ENCODE data around the gene ARNT2.
A peak's percentile ranks its signal among the peaks of the same experiment; 100 is the strongest.
"Not testable (repeated sequence)": the region's sequence is repeated elsewhere in the genome, so short reads cannot be mapped to it uniquely, and the experiment has no call there.

ARNT2 gene

DNA sequence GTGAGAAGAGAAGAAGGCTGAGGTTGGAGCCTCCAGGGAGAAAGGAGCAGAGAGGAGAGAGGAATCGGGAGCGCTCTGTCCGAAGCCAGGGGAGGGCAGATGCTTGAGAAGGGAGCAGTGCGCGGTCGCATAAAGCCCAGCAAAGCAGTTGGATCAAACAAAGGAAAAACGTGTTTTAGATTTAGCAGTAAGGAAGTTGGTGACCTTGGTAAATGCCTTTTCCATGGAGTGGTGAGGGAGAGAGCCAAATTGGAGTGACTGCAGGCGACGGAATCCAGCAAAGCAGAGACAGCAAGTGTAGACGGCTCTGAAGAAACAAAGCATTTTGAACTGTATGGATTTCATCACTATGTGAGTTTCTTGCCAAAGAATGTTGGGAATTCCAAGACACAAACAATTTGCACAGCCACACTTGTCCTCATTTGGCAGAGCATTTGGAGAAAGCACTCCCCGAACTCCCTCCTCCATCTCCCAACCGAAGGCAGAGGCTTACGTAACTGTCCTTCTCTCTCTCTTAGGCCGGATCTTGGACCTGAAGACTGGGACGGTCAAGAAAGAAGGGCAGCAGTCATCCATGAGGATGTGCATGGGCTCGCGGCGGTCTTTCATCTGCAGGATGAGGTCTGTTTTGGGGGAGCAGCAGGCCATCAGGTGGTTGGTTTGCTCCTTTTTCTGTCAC, 103.6 kb downstream of the ARNT2 start:
- H3K27me3 ChIP-seq = no peaks in the 10 kb centered on the region
- H3K4me1 ChIP-seq = no peaks in the 10 kb centered on the region
- no peak for DNase-seq
- H3K9me3 ChIP-seq = no peaks in the 10 kb centered on the region
- H3K4me3 ChIP-seq (ENCODE audit: low read depth, low read length) = no peak overlapping the region
- H3K36me3 ChIP-seq = no peaks in the 10 kb centered on the region
- TF ChIP-seq, protein P1, sequence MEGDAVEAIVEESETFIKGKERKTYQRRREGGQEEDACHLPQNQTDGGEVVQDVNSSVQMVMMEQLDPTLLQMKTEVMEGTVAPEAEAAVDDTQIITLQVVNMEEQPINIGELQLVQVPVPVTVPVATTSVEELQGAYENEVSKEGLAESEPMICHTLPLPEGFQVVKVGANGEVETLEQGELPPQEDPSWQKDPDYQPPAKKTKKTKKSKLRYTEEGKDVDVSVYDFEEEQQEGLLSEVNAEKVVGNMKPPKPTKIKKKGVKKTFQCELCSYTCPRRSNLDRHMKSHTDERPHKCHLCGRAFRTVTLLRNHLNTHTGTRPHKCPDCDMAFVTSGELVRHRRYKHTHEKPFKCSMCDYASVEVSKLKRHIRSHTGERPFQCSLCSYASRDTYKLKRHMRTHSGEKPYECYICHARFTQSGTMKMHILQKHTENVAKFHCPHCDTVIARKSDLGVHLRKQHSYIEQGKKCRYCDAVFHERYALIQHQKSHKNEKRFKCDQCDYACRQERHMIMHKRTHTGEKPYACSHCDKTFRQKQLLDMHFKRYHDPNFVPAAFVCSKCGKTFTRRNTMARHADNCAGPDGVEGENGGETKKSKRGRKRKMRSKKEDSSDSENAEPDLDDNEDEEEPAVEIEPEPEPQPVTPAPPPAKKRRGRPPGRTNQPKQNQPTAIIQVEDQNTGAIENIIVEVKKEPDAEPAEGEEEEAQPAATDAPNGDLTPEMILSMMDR (IDR thresholded peaks at IDR 0.05; ENCODE audit: low read depth, low read length) = no peak

DNA sequence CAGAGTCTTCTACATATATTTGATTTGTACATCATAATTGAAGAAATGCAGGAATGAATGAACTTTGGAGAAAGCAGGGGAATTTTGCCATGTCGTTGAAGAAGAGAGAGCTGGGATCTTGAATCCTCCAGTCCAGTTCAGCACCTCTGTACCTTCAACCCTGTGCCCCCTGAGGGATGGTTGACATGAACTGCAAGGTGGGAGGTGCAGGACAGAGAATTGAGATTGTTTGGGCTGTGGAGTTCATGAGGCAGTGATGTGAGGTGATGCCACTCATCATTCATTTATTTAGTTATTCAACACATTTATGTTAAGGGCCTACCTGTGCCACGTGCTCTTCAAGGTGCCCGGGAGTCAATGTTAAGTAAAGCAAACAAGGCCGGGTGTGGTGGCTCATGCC, 104.6 kb downstream of the ARNT2 start:
- H3K9me3 ChIP-seq = no peaks in the 10 kb centered on the region
- H3K27me3 ChIP-seq = no peaks in the 10 kb centered on the region
- TF ChIP-seq, protein P1 (IDR thresholded peaks at IDR 0.05; ENCODE audit: low read depth, low read length) = no peak
- no peak for DNase-seq
- H3K4me3 ChIP-seq (ENCODE audit: low read depth, low read length) = no peak overlapping the region
- no peaks in the 10 kb centered on the region for H3K36me3 ChIP-seq
- no peaks in the 10 kb centered on the region for H3K4me1 ChIP-seq

DNA sequence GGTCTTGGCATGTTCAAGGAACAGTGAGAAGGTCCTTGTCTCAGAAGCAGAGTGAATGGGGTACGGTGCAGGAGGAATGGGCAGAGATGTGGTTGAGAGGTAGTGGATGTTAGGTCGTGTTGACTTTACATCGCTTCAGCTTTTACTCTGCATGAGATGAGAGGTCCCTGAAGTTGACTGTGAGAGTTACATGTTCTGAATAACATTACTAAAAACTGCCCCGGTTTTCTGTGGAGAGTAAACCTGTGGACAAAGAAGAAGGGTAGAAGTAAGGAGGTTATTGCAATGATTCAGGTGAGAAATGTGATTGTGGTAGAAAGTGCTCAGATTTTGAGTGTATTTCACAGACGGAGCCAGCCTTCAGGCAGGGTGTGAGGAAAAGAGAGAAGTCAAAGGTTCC, 105.6 kb downstream of the ARNT2 start:
- no peak for DNase-seq
- no peaks in the 10 kb centered on the region for H3K9me3 ChIP-seq
- H3K36me3 ChIP-seq = no peaks in the 10 kb centered on the region
- no peaks in the 10 kb centered on the region for H3K27me3 ChIP-seq
- no peaks in the 10 kb centered on the region for H3K4me1 ChIP-seq
- no peak overlapping the region for H3K4me3 ChIP-seq (ENCODE audit: low read depth, low read length)
- TF ChIP-seq, protein P1 (IDR thresholded peaks at IDR 0.05; ENCODE audit: low read depth, low read length) = no peak

DNA sequence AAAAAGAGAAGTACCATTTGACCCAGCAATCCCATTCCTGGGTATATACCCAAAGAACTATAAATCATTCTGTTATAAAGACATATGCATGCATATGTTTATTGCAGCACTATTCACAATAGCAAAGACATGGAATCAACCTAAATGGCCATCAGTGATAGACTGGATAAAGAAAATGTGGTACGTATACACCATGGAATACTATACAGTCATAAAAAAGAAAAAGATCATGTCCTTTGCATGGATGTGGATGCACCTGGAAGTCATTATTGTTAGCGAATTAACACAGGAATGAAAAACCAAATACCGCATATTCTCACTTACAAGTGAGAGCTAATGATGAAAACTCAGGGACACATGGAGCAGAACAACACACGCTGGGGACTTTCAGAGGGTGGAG, 106.8 kb downstream of the ARNT2 start:
- H3K27me3 ChIP-seq; H3K4me3 ChIP-seq (ENCODE audit: low read depth, low read length): not testable (repeated sequence)

DNA sequence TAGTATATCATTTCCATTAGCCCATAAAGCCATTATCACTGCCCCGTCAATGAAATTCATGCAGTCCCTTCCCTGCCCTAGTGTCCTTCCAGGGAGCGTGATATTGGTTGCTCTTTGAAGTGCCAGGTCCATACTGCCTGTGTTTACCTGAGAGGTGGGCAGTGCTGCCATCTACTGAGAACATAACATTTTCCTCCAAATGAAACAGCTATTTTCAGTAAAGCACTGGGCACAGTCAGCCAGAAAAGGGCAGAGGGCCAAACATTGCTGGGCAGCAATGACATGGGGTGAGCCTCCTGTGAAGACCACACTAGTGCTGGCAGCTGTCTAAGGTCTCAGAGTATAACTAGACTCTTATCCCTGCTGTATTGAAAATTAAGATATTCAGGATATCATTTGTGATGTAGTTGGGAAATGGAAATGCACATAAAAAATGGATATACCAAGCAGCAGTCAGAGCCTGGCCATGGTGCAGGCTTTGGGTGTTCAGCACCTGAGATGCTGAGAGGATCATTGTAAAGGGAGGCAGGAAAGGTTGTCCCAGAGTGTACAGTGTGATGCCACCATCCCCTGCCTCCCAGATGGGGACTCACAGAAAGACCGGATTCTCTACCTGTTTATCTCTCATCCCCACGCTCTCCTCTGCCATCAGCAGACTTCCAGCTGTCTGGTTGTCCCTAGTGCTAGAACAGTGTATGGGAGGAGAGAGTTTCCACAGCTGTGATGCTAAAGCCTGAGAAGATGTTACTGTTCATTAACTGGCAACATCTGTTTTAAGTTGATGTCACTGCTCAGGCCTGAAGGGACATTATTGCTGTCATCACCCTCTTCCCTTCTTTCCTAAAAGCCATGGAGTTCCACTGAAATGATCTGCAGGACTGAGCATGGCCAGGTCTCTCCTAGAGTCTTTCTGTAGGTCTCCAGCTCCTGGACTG, 108.8 kb downstream of the ARNT2 start:
- no peaks in the 10 kb centered on the region for H3K9me3 ChIP-seq
- H3K4me1 ChIP-seq = no peaks in the 10 kb centered on the region
- TF ChIP-seq, protein P1 (IDR thresholded peaks at IDR 0.05; ENCODE audit: low read depth, low read length) = peak; percentile 15
- no peak overlapping the region for H3K4me3 ChIP-seq (ENCODE audit: low read depth, low read length)
- DNase-seq = no peak
- no peaks in the 10 kb centered on the region for H3K27me3 ChIP-seq
- no peaks in the 10 kb centered on the region for H3K36me3 ChIP-seq

More for the DNA sequence above, 106.8 kb downstream of the ARNT2 start:
- not testable (repeated sequence) for DNase-seq, H3K4me1 ChIP-seq, H3K9me3 ChIP-seq, H3K36me3 ChIP-seq

DNA sequence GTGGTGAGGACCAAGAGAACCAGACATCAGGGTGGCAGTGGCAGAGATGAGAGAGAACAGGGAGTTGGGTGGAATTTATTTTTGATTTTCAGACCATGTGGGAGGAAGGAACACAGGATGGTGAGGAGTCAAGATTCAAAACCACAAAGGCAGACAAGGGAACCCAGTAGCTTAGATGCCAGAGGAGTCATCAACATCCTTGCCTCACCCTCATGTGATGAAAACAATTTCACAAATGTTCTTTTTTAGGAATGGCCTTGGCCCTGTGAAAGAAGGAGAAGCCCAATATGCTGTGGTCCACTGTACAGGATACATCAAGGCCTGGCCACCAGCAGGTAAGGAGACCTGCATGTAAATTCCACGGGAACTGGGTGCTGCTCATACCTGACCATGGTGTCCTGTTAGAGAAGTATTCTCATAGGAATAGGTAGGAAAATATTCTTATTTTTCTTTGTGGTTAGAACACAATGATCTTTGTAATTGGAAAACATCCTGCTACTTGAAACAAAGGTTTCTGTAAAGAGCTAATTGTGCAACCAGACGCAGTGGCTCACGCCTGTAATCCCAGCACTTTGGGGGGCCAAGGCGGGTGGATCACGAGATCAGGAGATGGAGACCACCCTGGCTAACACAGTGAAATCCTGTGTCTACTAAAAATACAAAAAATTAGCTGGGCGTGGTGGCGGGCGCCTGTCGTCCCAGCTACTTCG, 110.0 kb downstream of the ARNT2 start:
- no peaks in the 10 kb centered on the region for H3K4me1 ChIP-seq
- no peaks in the 10 kb centered on the region for H3K9me3 ChIP-seq
- H3K27me3 ChIP-seq = no peaks in the 10 kb centered on the region
- H3K36me3 ChIP-seq = no peaks in the 10 kb centered on the region
- H3K4me3 ChIP-seq (ENCODE audit: low read depth, low read length) = no peak overlapping the region
- TF ChIP-seq, protein P1 (IDR thresholded peaks at IDR 0.05; ENCODE audit: low read depth, low read length) = no peak
- no peak for DNase-seq
